HG02981 (cell line): Measurements from ENCODE around the gene CPNE2.
A peak's percentile ranks its signal among the peaks of the same experiment; 100 is the strongest.
"Not testable (repeated sequence)": the region's sequence is repeated elsewhere in the genome, so short reads cannot be mapped to it uniquely, and the experiment has no call there.

Experiments
- ATAC-seq: cut with Tn5 transposase; IDR thresholded peaks from one replicate; pipeline ENCODE4 v1.9.1; 2021; ENCODE audit warnings: mild to moderate bottlenecking, moderate library complexity; ENCODE audit not compliant: unreplicated experiment

Gene CPNE2

DNA sequence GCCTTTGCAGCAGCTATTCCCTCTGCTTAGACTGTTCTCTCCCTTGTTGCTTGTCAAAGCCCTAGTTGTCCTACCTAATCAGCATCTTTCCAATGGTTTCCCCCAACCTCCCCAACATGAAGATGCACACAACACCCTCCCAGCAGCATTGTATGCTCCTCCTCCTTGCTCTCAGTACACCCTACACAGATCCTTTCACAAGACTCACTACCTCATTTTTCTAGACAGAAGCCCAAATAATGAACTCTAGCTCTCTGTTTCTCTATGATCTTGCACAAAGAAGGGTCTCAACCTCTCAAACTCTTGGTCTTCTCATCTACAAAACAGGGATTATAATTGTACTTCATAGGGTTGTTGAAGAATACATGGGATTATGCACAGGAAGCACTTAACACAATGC lies 74.1 kb downstream of the CPNE2 start:
- no peak for ATAC-seq

DNA sequence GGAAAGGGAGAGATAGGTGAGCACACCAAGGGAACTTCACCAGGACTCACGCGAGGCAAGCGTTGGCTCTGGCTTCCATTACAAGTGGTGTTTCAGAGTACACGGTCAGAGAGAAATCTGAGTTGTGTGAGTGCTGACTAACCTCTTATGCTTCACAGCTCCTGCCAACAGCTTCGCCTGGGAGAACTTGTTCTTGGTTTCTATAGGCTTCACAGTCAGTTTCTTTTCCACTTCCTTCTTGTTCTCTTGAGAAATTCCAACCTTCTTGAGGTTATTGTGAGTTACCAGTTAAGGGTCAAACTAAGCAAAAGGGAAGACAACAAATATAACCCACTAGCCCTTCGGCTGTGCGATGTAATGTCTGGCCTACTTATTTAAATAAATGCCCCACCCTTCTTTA lies 74.6 kb downstream of the CPNE2 start:
- ATAC-seq: no peak

GRCh38 chr16:57167538-57167937 lies 75.2 kb downstream of the CPNE2 start:
- ATAC-seq: no peak

DNA sequence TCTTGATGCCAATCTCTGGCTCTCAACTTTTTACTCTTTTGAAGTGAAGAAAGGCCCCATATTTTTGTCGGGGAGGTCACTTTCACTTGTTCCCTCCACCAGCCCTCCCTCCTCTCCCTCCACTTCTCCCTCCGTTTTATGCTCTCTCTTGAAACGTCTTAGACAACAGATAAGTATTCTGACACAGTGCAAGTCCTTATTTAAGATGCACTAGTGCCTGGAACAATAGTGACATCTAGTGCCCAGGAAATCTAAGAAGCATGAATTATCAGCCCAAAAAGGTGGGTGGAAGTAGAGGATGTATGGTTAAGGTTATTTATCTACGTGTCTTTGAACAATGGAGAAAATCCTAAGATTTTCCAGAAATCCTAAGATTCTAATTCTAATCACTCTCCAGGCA lies 75.6 kb downstream of the CPNE2 start:
- ATAC-seq: no peak

DNA sequence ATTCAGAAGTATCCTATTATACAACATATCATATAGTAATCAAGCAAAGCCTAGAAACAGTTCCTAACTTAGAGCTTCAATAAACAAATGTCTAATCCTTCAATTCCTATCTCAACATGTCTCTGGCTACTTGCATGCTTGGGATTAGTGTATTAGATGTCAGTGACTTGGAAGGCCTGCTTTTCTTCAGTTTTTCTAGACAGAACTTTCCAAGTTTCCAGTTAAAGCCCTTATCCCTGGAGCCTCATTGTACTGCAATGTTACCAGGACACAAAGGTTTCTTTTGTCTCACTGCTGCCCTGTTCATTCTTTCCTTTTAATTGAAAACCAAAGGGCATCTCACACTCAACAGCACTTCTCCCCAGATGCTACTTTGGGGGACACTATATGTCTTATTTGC lies 76.9 kb downstream of the CPNE2 start:
- no peak for ATAC-seq

GRCh38 chr16:57172721-57173290 lies 80.4 kb downstream of the CPNE2 start:
- ATAC-seq: no peak

GRCh38 chr16:57175896-57176295 lies 83.5 kb downstream of the CPNE2 start:
- no peak for ATAC-seq

DNA sequence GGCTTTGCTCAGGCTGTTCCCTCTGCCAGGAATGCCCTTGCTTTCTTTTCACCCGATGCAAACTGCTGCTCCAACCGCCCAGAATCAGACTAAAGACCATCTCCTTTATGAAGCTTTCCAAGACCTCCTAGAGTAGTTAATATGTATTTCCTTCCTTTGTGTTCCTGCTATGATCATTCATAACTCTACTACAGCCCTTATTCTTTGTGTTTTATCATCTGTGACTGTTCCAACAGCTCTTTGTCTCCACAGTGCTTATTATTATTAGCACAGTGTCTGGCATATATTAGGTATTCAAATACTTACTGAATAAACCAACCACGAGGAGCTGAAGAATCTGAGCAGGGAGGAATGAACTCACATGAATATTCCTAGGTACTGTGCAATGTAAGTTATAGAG lies 85.8 kb downstream of the CPNE2 start:
- no peak for ATAC-seq

DNA sequence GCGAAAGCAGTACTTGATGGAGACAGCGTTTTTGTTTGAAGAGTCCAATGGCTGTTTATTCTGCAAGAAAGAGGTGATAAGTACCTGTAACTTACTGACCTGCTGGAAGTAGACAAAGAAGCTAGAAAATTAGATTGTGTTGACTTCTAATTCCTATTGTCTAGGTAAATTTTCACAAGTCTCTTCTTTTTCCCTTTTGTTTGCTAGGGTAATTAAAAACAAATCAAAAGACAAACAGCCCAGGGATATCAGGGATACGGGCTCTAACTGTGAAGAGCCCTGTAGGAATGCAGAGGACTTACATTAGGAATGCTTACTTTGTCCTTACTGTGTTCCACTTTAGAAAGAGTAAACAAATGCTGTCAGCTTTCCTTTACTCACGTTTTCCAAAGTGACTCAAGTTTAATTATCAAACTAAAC lies 86.4 kb downstream of the CPNE2 start:
- ATAC-seq: no peak

DNA sequence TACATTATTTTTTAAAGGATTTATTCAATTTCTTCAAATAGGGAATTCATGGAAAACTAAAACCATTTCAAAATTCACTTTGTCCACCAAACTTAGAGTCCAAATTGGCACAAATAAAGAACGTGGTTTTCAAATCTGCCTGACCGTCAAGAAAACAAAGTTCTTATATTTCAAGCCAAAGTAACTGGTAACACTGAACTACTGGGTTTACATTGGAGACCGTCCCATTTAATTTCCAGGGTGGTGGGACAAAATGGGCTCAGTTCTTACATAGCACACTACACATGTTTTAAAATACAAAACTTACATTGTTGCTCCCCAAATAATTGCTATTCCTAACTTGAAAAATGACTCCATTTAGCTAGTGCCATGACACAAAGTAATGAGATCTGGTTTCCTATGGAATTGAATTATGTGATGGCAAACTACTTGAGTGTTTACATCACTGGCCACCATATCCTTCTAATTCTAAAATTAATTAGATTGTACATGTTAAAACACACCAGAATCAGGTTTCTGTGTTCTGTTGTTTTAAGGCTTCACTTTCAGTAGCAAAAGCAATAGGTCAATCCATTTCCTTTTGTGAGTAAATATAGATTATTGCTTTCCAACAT lies 86.9 kb downstream of the CPNE2 start:
- no peak for ATAC-seq

DNA sequence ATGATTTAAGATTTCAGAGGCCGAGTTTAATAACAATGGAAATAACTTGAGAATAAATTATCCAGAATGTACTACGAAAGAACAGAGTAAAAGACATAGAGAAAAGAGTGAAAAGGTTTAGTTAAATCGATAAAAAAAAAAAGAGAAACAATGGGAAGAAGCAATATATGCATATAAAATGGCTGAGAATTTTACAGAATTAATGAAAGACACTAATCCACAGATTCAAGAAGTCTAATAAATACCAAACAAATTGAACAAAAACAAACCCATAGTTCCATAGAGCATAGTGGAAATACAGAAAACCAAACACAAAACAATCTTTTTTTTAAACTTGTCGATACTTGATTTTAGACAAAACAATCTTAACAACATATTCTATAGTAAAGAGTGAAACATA lies 91.7 kb downstream of the CPNE2 start:
- no peak for ATAC-seq

DNA sequence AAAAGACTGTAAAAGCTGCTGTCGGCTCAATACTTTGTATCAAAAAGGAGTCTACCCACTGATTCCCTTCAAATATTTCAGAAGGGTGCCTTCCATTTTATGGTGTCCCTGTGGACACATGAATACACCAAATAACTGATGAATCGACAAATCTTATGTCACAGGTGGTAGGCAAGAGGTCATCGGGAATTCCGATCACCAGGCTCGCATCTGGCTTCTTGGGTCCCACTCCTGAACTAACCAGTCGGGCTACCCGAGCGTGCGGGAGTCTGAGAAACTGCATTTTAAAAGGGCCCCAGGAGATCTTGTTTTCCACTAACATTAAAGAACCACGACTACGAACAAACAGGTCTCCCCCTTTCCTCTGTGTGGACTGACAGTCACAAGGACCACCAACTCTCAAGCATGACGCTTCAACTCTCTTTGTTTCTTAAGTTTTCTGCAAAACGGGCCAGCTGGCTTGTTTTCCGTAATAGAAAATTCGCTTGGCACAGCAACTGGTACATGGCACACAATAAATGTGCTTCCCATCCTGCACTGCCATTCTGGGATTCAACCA lies 92.6 kb downstream of the CPNE2 start:
- no peak for ATAC-seq

- peak; percentile 28 for ATAC-seq
Observed at GRCh38 chr16:57185446-57185944, 93.1 kb downstream of the CPNE2 start.

- ATAC-seq: peak; percentile 89
Observed at GRCh38 chr16:57185945-57186871, 93.8 kb downstream of the CPNE2 start, which contains the start of the genes PSME3IP1 and RSPRY1. Gene PSME3IP1 (minus strand): TSS chr16:57186039. CDS start chr16:57173854, 12,185 bp downstream. Gene RSPRY1 (plus strand): TSS chr16:57186329. CDS start chr16:57204659, 18,330 bp downstream.

GRCh38 chr16:57186872-57187854 lies 94.8 kb downstream of the CPNE2 start:
- ATAC-seq: no peak

- not testable (repeated sequence) for ATAC-seq
Observed at GRCh38 chr16:57187902-57188710, 95.7 kb downstream of the CPNE2 start.

- no peak for ATAC-seq
Observed at GRCh38 chr16:57188711-57189002, 96.3 kb downstream of the CPNE2 start.

GRCh38 chr16:57189527-57189926 lies 97.1 kb downstream of the CPNE2 start:
- ATAC-seq: not testable (repeated sequence)

DNA sequence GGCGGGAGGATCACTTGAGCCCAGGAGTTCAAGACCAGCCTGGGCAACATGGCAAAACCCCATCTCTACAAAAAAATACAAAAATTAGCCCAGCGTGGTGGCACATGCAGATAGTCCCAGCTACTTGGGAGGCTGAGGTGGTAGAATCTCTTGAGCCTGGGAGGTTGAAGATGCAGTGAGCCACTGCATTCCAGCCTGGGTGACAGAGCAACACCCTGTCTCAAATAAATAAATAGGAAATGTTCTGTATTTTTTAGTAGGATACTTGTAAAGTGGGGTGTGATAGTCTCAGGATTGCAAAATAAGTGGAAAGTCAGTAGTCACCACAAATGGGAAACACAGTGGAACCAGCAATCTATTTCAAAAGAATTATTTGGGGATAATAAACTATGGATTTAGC lies 97.8 kb downstream of the CPNE2 start:
- no peak for ATAC-seq
